ENCODE data around the gene CAPSL.

The CAPSL gene

DNA sequence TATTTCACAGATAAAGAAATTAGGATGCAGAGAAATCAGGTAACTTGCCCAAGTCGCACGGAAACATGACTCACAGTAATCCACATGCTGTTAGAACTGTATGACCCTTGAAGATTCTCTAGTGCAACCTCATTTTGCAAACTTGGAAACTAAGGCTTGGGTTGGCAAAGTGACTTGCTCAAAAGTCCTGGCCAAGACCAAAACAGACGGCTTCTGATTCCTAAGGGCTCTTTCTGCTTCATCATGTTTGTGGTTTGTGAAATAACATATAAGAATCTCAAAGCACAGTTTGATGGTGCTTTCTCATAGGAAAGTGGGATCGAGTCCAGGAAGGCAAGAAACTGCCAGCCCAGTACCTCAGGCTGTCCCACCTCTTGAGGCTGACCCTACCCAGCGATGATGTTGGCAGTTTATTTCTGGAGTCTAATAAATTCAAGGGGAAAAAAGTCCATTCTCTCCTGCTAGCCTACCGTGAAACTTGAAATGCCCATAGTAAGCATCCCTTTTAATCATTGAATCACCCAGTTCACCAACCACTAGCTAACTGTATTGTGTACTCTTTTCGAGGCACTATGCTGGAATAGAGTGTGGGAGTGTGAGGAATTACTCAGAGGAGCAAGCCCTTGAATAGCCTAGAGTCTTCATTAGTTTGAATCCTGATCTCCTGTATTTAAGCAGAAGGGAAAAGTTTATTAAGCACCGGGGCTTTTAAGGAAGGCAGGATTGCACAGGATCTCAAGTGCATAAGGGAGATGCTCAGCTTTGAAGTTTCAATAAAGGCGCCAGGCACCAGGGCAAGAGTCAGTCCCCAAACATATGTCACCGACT lies 14.1 kb downstream of the CAPSL start:
- Mint-ChIP-seq H3K36me3 (ENCODE audit: low read depth) (peaks cover 4% of the 10 kb centered on the region), H3K4me1 (ENCODE audit: low read depth) (peaks cover 65% of the 10 kb centered on the region), H3K9me3 (peaks cover 9% of the 10 kb centered on the region), H3K4me3 (peak overlapping the region; percentile 68), H3K27me3 (peaks cover 5% of the 10 kb centered on the region), H3K27ac (peak overlapping the region; percentile 82)

DNA sequence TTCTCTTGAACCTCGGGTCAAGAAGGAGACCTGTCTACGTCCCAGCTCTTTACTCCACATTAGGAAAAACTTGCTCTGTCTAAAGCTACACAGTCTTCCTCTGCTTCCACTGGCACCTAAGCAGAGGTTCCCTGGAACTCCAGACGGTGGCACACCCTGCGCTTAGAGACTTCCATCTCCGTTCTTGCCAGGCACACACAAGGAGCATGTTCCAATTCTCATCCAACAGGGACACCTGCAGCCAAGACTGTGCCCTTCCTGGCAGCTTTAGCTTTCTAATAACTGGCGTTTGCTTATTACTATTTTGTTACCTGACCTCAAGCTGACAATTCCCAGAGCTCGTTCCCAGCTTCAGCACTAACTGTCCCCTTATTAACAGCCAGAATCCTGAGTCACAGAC lies 16.0 kb downstream of the CAPSL start:
- Mint-ChIP-seq H3K27ac (peak overlapping the region; percentile 23), H3K9me3 (peaks cover 16% of the 10 kb centered on the region), H3K36me3 (ENCODE audit: low read depth) (peaks cover 14% of the 10 kb centered on the region), H3K4me1 (ENCODE audit: low read depth) (peaks cover 77% of the 10 kb centered on the region), H3K27me3 (peaks cover 5% of the 10 kb centered on the region), H3K4me3 (no peak overlapping the region)

DNA sequence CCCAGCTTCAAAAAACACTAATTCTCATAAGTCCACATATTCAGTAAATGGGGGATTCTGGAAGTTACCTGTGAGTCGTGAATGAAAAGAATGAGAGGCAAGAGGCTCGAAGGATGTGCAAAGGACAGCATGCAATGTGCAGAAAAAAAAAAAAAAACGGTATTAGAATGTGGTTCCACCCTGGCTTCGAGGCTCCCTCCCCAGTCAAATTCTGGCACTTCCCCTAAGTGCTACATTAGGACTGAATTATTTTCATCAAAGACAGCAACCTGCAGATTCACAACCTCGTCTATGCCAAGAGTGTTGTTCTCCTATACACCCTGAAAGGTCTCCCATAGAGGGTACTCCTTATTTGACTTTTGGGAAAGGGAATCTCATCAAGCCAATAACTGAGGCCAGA lies 16.5 kb downstream of the CAPSL start:
- Mint-ChIP-seq H3K36me3 (ENCODE audit: low read depth) (peaks cover 14% of the 10 kb centered on the region), H3K4me3 (no peak overlapping the region), H3K27me3 (peaks cover 5% of the 10 kb centered on the region), H3K4me1 (ENCODE audit: low read depth) (peaks cover 77% of the 10 kb centered on the region), H3K27ac (no peak overlapping the region), H3K9me3 (peaks cover 16% of the 10 kb centered on the region)

DNA sequence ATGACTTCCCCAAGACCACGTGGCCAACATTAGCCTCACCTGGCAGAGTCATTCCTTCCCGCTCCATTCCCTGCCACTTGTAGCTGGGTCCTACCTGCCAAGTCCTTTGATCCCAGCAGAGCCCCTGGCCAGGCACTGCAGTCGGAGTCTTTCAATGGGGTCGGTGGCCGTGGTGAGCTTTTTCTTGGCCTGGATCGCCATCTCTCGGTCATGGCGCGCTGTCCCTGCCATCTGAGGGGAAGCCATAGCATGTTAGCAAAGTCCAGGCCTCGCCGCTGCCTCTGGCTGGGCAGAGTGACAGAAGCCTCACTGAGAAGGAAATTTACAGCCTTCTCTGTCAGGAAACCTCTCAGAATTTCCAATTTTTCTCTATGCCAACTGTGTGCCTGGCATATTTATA lies 17.5 kb downstream of the CAPSL start:
- Mint-ChIP-seq H3K4me3 (no peak overlapping the region), H3K4me1 (ENCODE audit: low read depth) (peaks cover 71% of the 10 kb centered on the region), H3K27ac (no peak overlapping the region), H3K27me3 (no peaks in the 10 kb centered on the region), H3K9me3 (peaks cover 16% of the 10 kb centered on the region), H3K36me3 (ENCODE audit: low read depth) (peaks cover 17% of the 10 kb centered on the region)

DNA sequence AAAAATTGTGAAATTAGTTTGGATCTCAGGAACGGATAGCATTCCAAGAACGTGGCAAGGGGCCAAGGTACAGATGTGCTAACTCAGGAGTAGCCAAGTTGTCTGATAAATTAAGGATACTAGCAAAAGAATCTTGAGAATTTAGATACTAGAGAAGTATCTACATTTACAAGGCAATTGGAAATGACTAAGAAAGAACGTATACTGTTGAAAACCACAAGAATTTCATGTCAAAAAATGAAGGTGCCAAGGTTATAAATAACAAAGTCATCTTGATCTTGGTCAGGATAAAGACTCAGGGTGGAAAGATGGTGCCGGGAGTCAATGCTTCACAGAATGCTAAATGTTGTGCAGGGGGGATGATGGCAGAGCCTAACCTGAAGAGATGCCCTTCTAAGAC lies 19.2 kb downstream of the CAPSL start:
- peaks cover 17% of the 10 kb centered on the region for H3K36me3 Mint-ChIP-seq (ENCODE audit: low read depth)
- peaks cover 55% of the 10 kb centered on the region for H3K4me1 Mint-ChIP-seq (ENCODE audit: low read depth)
- peak overlapping the region; percentile 59 for H3K27ac Mint-ChIP-seq
- H3K9me3 Mint-ChIP-seq = peaks cover 19% of the 10 kb centered on the region
- H3K4me3 Mint-ChIP-seq = peak overlapping the region; percentile 1
- no peaks in the 10 kb centered on the region for H3K27me3 Mint-ChIP-seq

DNA sequence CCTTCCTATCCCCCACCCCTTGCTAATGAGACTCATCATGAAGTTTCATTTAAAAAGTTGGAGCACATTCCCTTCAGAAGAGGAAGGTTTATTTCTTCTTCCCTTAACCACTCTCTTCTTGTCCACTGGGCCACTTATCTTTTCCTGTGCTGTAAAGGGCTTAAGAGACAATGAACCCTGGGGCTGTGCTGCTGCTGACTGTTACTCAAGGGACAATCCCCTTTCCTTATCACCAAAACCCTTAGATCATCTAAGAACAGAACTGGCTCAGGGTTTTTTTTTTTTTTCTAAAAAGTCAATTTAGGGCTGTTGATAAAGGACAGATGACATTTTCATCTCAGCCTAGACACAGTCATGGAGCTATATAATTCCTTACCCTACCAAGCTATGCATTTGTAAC lies 29.6 kb downstream of the CAPSL start:
- H3K4me1 Mint-ChIP-seq (ENCODE audit: low read depth) = peaks cover 71% of the 10 kb centered on the region
- peaks cover 6% of the 10 kb centered on the region for H3K9me3 Mint-ChIP-seq
- H3K27ac Mint-ChIP-seq = peak overlapping the region; percentile 83
- H3K4me3 Mint-ChIP-seq = peak overlapping the region; percentile 58
- H3K27me3 Mint-ChIP-seq = no peaks in the 10 kb centered on the region
- peaks cover 6% of the 10 kb centered on the region for H3K36me3 Mint-ChIP-seq (ENCODE audit: low read depth)

DNA sequence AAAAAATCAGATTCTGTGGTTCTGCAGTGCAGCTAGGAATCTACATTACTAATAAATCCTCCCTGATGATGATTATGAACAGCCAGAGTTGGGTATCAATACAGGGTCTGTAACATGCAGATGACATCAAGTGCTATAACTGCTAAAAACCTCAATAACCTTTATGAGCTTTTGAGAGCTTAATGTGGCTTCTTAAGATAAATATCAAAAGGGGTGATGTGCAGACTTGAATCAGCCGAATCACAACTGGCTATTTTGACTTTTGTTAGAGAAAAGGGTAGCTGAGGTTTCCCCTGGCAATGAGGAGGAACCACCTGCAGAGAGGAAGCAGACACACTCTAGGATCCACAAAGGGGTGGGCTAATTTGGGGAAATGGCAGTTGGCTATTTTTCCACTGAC lies 30.2 kb downstream of the CAPSL start:
- Mint-ChIP-seq H3K4me1 (ENCODE audit: low read depth) (peaks cover 77% of the 10 kb centered on the region), H3K27me3 (no peaks in the 10 kb centered on the region), H3K27ac (peak overlapping the region; percentile 83)

DNA sequence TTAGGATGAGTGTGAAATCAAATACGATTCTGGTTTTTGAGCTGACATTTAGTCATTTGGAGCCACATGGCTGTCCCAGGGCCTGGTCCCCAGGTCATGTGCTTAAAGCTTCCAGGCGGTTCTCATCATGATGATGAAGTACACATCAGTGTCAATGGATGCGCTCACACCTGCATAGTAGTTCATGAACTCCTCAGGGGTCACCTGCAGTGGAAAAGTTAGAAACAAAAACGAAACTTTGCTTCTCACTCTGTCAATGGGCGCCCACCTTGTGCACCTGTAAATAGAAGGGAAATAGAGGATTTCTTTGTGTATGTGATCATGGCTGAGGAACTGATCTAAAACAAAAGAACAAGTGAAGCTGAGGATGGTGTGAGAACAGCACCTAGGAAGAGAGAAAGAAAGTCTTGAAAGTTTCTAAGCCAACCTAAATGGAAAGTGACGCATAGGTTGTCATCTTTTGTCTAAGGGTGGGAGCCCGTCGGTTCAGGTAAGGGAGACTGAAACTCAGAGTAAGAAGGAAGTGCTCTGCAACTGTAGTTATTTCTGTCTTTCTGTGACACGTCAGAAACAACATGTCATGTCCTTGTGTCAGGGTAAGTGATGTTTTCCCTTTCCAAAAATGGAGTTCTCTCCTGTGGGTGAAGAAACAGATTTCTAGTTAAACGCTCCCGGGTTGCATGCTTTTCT lies 33.8 kb downstream of the CAPSL start:
- H3K4me3 Mint-ChIP-seq = peak overlapping the region; percentile 58
- H3K36me3 Mint-ChIP-seq (ENCODE audit: low read depth) = no peaks in the 10 kb centered on the region
- peaks cover 99% of the 10 kb centered on the region for H3K4me1 Mint-ChIP-seq (ENCODE audit: low read depth)

More for the DNA sequence above, 30.2 kb downstream of the CAPSL start:
- Mint-ChIP-seq H3K4me3 (peak overlapping the region; percentile 58), H3K36me3 (ENCODE audit: low read depth) (peaks cover 6% of the 10 kb centered on the region), H3K9me3 (peaks cover 6% of the 10 kb centered on the region)

DNA sequence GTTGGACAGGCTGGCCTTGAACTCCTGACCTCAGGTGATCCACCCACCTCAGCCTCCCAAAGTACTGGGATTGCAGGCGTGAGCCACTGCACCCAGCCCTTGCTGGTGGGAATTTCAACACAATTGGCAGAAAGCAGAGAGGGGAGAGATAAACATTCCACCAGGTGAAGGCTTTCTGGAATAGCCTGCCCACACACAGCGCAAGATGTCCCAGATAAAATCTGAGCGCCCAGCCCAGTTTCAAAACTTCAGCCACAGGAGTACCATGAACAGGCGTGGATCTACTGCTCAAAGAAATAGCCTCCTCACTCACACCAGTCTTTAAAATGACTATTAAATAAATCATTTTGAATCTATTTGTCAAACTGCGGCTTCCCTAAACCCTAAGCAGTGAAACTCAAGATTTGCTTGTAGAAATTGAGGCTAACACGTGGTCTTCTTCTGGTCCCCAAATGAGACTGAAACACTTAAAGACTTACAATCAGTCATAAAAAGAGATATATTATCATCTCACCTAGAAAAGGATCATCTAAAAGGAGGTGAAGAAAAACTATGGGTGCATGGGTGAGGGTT lies 34.7 kb downstream of the CAPSL start:
- H3K36me3 Mint-ChIP-seq (ENCODE audit: low read depth) = no peaks in the 10 kb centered on the region
- peak overlapping the region; percentile 96 for H3K27ac Mint-ChIP-seq

More for the DNA sequence above, 33.8 kb downstream of the CAPSL start:
- H3K27me3 Mint-ChIP-seq = no peaks in the 10 kb centered on the region
- H3K27ac Mint-ChIP-seq = peak overlapping the region; percentile 96
- H3K9me3 Mint-ChIP-seq = no peaks in the 10 kb centered on the region

DNA sequence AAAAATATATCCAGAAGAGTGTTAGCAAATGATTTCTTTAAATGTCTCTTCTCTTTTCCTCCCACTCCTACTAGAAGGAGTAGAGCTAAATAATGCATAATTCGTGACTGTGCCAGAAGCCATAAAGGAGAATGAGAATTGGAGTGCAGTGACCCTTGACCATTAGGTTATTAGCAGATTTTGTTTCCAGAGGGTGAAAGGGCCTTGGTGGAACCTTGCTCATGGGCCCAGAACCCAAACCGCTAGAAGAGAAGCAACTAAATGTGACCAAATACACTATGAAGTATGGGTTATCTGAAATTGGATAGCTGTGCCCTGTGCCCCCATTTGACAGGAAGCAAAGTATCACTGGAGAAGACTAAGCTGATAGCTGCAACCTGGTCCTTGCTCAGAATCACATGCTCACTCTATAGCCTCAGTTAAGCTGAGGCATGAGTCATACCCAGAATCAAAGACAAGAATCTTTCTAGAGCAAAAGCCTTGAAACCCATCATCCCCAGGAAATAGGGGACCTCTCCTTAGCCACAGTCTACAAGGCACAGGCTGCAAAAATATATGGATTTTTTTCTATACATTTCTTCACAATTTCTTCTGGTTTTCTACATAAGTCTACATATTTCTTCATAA lies 36.3 kb downstream of the CAPSL start:
- Mint-ChIP-seq H3K4me1 (ENCODE audit: low read depth) (peaks cover 90% of the 10 kb centered on the region), H3K4me3 (no peak overlapping the region)

More for the DNA sequence above, 34.7 kb downstream of the CAPSL start:
- peak overlapping the region; percentile 58 for H3K4me3 Mint-ChIP-seq
- H3K9me3 Mint-ChIP-seq = no peaks in the 10 kb centered on the region
- no peaks in the 10 kb centered on the region for H3K27me3 Mint-ChIP-seq
- peaks cover 99% of the 10 kb centered on the region for H3K4me1 Mint-ChIP-seq (ENCODE audit: low read depth)

DNA sequence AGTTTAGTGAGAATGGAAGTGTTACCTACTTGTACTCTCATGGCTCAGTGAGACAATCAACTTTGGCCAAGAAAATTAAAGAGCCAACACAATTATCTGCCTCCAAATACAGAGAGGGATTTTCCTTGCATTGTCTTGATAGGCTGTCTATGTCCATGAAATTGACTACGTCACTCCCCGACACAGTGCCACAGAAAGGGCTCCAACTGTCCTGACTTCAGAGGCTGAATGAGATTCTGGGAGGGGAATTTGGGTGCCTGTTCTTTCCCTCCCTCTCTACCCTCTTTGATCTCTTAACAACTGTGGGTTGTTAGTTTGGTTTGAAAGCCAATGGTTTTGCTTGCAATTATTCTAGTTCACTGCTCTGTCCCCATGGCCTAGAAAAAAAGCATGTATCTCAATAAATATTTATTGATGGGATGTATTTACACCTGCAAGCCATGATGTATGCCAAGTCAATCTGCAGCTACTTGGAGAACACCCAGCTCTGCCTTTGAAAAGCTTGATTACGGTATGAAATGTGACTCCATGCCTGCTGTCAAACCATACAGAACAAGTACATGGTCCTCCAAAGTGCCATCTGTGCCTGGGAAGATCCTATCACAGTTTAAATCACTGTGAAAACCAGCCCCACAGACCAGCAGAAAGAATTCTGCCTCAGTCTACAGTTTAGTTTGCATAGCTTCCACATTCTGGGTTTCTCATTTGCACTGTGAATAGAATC lies 37.3 kb downstream of the CAPSL start:
- no peaks in the 10 kb centered on the region for H3K27me3 Mint-ChIP-seq
- no peaks in the 10 kb centered on the region for H3K9me3 Mint-ChIP-seq

More for the DNA sequence above, 36.3 kb downstream of the CAPSL start:
- H3K27ac Mint-ChIP-seq = peak overlapping the region; percentile 56
- H3K9me3 Mint-ChIP-seq = no peaks in the 10 kb centered on the region
- H3K27me3 Mint-ChIP-seq = no peaks in the 10 kb centered on the region
- H3K36me3 Mint-ChIP-seq (ENCODE audit: low read depth) = no peaks in the 10 kb centered on the region

DNA sequence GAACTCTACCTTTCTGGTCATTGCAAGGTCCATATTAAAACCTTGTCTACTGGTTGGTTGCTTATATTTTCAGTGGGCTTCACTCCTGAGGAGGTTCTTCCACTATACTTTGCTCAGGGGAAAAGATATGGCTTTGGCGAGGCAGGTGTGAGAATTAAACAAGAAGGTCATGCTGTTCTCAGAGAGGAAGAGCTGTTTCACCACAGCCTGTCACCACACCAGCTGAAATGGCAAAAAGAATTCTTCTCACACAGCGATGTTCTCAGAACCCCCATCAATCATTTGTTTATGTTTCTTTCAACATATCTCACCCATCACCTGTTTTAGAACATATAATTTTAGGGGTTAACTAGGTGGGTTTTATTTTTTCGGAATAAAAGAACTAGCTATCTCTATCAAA lies 38.6 kb downstream of the CAPSL start:
- H3K4me1 Mint-ChIP-seq (ENCODE audit: low read depth) = peaks cover 69% of the 10 kb centered on the region
- H3K27me3 Mint-ChIP-seq = no peaks in the 10 kb centered on the region
- H3K36me3 Mint-ChIP-seq (ENCODE audit: low read depth) = no peaks in the 10 kb centered on the region
- H3K9me3 Mint-ChIP-seq = no peaks in the 10 kb centered on the region
- H3K4me3 Mint-ChIP-seq = peak overlapping the region; percentile 12
- peak overlapping the region; percentile 26 for H3K27ac Mint-ChIP-seq

More for the DNA sequence above, 37.3 kb downstream of the CAPSL start:
- no peak overlapping the region for H3K4me3 Mint-ChIP-seq
- H3K36me3 Mint-ChIP-seq (ENCODE audit: low read depth) = no peaks in the 10 kb centered on the region
- H3K27ac Mint-ChIP-seq = no peak overlapping the region
- peaks cover 82% of the 10 kb centered on the region for H3K4me1 Mint-ChIP-seq (ENCODE audit: low read depth)

DNA sequence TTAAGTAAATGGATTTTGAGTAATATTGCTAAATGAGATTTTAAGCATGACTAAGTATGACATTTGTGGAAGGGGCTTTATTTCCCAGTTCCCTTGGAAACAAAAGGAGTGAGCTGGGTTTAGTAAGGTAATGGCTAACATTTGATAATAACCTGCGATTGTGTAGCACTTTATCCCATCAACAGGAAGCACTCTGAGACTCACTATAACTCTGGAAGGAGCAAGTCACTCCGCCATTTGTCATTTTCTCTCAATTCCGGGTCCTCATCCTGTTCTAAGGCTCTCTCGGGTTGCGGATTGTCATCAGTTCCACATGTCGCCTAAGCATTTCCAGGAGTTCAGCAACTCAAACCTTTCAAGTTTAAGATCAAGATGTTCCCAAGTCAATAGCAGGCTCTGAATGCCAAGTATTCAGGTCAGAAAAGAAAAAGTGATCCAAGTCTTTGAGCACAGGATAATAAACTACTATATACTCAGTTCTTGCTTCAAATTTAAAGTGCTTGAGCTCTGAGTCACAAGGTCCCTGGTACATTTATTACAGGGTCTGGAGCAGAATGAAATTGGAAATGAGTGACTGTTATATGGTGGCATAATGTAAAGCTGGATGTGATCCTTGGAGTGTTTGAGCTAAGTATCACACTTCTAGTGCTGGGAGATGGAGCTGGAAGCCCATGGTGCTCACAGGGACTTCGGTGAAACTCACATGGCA lies 39.3 kb downstream of the CAPSL start:
- Mint-ChIP-seq H3K4me3 (no peak overlapping the region), H3K27ac (no peak overlapping the region), H3K36me3 (ENCODE audit: low read depth) (no peaks in the 10 kb centered on the region), H3K27me3 (no peaks in the 10 kb centered on the region), H3K4me1 (ENCODE audit: low read depth) (peaks cover 62% of the 10 kb centered on the region), H3K9me3 (no peaks in the 10 kb centered on the region)

DNA sequence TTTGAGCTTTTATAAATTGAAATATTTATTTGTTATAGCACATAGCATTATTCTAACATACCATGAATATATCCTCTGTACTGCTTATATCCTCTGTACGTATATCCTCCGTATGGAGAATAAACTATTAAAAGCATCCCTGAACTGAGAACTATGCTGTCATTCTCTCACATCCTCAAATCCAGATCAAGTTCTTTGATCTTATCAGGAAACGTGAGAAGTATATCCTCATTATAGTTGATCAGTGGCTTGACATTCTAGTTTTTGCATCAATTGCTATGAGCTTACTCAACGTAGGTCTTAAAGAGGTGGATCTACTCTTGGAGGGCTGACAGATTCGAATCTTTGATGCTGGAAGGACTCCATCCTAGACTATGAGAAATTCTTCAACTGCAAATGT lies 44.3 kb downstream of the CAPSL start:
- H3K4me3 Mint-ChIP-seq = no peak overlapping the region
- H3K9me3 Mint-ChIP-seq = no peaks in the 10 kb centered on the region
- H3K36me3 Mint-ChIP-seq (ENCODE audit: low read depth) = no peaks in the 10 kb centered on the region
- H3K27me3 Mint-ChIP-seq = no peaks in the 10 kb centered on the region
- no peak overlapping the region for H3K27ac Mint-ChIP-seq
- peaks cover 13% of the 10 kb centered on the region for H3K4me1 Mint-ChIP-seq (ENCODE audit: low read depth)
